Right hindlimb (tissue), 1 donor: ENCODE measurements around the gene RDH8.

Source experiments
- DNase-seq: peaks from one replicate; pipeline ENCODE4 v3.0.0-alpha.2; 2018

Gene RDH8, protein sequence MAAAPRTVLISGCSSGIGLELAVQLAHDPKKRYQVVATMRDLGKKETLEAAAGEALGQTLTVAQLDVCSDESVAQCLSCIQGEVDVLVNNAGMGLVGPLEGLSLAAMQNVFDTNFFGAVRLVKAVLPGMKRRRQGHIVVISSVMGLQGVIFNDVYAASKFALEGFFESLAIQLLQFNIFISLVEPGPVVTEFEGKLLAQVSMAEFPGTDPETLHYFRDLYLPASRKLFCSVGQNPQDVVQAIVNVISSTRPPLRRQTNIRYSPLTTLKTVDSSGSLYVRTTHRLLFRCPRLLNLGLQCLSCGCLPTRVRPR

DNA sequence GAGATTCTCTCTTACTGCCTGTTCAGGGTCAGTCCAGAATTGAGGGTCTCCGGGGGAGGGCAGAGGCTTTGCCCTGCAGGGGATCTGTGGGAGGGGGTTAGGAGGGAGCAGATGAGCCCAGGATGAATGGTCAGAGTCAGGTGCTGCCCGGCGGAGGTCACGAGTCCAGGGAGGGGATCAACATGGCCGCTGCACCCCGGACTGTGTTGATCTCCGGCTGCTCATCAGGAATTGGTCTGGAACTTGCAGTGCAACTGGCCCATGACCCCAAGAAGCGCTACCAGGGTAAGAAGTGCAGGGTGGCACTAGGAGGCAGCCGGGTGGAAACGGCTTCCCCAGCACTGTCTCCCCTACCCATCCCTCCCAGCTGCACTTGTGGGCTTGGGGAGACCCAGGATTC is at the start of gene RDH8:
Gene RDH8 (plus strand): TSS at position 168 of the 400 bp plus-strand sequence. CDS start 15 bp downstream, at position 183.
- DNase-seq, result no peak

DNA sequence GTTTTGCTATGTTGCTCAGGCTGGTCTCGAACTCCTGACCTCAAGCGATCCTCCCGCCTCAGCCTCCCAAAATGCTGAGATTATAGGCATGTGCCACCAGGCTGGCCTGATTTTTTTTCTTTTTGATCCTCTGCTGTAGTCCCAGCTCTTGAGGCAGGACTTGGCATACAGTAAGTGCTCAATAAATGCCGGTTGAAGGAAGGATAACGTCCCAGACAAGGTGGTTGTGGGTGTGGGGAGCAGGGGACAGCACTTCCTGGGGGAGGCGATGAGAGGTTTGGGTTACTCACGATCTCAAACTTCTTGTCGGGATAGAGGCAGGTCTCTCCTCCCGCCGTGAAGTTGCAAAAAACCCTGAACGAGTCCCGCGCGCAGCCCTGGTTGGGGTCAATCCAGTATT is 47.3 kb upstream of the RDH8 start:
- DNase-seq, result no peak

DNA sequence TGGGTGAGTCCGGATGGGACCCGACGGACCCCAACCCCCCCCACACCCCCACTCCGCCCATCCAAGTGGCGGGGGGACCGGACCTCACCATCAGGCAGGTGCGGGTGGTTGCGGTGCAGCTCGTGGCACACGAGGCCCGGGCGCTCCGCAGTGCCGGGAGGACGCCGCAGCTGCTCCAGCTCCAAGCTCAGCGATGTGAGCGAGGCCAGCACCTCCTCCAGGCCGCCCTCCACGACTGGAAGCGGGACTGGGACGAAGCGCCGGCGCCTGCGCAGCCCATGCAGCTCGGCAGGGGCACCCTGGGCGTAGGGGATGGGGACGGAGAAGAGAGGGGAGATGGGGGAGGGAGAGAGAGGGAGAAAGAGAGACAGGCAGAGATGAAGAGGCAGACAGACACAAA is 46.8 kb upstream of the RDH8 start:
- DNase-seq, result no peak

DNA sequence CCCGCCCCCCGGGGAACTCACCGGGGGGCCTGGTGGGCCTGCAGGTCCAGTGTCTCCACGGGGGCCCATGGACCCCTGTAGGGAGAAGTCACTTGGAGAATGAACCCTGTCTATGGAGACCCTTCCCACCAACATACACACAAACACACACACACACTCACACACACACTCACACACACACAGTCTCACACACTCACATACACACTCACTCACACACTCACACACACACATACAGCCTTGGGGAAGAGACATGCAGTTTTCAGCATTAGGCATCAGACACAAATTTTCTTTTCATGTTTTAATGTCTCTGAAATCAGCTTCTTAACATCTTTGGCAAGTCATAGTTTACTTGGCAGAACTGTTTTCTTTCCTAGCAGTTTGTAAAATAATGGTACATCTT is 46.0 kb upstream of the RDH8 start:
- DNase-seq, result no peak

DNA sequence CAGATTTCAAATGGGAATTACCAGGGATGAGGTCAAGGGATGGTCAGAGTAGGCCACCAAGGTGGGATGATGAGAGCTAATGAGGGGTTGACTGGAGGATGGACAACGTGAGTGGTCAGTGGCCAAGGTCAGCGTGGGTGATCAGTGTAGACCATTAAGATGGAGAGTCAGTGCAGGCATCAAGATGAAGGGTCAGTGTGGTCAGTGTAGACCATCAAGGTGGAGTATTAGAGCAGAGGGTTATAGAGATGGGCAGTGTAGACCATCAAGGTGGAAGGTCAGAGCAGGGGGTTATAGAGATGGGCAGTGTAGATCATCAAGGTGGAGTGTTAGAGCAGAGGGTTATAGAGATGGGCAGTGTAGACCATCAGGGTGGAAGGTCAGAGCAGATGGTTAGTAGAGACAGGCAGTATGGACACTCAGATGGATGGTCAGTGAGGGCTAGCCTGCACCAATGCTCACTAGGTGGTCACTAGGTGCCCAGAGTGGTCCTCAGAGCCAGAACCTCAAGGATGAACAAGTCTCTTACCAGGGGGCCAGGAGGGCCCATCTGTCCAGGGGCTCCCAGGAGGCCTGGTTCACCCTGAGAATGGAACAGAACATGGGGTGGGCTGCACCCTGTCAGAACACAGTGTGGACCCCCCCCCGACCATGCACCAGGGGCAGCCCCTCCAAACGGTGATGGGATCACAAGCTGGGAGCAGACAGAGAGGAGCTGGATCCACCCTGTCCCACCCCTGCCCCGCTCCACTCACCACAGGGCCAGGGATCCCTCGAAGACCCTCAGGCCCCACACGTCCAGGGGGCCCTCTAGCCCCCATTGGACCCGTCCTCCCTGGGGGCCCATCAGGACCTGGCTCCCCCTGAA is 44.2 kb upstream of the RDH8 start:
- DNase-seq, result no peak

DNA sequence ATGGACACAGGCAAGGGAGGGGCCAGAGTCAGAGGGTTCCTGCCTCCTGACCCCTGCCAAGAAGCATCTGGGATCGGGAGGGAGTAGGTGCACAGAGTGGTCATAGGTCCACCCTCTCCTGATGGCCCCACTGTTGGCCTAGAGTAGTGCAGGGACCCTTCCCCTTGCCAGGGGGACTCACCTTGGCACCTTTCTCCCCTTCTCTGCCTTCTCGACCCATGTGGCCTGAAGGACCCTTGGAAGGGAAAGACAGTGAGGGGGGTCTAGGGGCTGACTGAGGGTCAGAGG is 43.7 kb upstream of the RDH8 start:
- no peak for DNase-seq

DNA sequence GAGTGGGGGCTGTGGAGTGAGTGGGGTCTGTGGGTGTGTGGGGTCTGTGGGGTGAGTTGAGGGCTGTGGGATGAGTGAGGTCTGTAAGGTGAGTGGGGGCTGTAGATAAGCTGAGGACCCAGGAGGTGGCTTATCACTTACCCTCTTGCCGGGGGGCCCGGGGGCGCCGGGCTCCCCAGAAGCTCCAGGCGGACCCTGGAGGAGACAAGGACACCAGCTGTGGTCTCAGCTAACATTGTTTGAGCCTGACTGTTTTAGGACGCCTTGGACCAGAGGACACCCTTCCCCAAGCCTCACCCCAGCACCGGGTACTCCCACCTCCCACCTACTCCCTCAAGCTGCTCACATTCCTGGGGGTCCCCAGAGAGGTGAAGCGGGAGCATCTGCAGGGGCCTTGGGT is 42.8 kb upstream of the RDH8 start:
- no peak for DNase-seq

DNA sequence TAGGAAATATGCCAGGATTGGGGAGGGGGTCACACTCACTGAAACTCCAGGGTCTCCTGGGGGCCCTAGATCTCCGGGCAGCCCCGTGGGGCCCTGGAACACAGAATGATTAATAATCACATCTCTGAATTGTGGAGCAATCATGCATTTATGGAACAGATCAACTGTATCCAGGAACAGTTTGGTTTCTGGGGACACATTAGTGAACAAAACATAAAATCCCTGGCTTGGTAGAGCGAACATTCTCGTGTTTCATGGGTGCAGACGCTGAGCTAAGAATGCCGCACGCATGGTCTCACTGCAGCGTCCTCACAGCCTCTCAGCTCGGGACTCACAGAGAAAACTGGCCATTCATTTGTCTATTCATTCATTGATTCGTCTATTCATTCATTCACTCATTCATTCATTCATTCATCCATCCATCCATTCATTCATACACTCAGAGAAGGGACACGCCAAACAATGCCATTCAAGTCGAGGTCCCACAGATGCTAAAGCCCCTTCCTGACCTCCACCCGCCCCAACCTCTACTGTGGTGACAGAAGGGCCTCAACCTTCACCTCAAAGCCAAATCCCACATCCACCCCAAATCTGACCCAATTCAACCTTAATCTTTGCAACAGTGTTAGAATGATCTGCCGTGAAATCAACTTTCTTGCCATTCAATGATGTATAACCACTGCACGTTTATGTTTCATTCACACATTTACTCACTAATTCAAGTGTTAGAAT is 42.0 kb upstream of the RDH8 start:
- no peak for DNase-seq

DNA sequence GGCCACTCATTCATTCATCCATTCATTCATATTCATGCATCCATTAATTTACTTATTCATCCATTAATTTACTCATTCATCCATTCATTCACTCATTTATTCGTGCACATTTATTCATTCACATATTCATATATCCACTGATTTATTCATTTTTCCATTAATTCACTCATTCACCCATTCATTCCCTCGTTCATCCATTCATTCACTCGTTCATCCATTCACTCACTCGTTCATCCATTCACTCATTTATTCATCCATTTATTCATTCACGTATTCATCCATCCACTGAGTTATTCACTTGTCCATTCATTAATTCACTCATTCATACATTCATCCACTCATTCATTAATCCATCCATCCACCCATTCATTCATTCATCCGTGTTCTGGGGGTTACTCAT is 41.2 kb upstream of the RDH8 start:
- DNase-seq, result no peak

DNA sequence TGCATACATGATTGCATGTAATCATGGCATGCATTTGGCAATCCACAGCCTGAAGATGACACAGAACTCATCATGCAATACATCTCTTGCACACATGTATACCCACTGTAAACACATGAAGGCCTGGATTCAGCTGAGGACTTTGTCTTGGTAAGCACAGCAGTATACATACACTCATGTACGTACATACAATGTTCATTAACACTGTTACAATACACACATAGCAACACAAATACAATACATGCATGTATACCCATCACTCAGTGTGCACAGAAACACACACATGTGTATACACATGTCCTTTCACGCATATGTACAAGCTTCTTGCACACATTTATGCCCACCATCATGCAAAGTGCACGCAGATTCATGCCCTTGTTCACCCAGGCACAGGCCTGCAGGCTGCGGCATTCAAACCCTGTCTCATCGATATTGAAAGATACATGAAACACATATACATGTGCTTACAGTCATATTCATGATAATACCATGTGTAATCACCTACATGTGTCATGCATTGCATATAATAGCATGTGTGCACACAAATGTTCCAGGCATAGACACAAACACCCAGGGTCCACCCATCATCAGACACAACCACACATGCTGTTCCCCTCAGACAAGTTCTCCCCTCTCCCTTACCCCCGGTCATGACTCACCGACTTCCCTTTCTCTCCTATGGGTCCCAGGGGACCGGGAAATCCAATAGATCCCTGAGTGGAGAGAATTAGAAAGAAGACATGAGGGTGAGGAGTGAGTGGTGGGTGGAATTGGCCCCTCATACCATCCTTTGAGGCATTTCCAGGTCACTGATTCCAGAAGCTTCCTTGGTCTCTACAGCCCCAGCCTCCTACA is 31.6 kb upstream of the RDH8 start:
- no peak for DNase-seq

DNA sequence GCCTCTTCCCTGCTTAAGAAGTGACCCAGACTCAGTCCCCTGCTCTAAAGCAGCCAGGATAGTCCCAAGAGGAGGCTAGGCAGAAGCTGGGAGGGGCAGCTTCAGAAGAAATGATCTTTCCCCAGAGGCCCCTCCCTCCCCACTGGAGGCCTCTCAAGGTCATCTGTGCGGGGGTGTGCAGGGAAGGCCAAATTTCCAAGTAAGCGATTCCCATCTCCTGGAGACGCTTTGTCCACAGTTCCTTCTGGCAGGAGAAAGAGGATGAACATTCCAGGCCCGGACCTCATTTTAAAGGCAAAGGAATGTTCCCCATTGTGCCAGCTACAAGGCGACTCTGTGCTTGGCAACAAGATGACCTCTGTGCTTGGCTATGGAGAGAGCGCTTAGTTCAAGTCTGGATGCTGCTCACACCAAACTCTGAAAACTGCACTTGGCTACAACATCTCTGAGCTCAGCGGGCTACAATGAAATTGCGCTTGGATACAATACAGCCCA is 26.4 kb upstream of the RDH8 start:
- peak; percentile 84 for DNase-seq

DNA sequence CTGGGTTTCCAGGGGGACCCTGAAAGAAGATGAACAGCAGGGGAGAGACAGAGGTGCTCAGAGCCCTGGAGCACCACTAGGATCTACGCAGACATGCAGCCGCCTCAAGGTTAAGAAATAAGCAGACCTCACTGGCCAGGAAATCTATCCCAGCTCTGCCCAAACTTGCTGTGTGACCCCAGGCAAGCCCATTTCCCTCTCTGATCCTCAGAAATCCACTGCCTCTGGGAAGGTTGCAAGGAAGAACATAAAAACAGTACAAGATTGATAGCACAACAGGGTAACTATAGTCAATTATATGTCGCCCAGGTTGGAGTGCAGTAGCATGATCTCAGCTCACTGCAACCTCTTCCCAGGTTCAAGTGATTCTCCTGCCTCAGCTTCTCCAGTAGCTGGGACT is 23.8 kb upstream of the RDH8 start:
- DNase-seq, result no peak

DNA sequence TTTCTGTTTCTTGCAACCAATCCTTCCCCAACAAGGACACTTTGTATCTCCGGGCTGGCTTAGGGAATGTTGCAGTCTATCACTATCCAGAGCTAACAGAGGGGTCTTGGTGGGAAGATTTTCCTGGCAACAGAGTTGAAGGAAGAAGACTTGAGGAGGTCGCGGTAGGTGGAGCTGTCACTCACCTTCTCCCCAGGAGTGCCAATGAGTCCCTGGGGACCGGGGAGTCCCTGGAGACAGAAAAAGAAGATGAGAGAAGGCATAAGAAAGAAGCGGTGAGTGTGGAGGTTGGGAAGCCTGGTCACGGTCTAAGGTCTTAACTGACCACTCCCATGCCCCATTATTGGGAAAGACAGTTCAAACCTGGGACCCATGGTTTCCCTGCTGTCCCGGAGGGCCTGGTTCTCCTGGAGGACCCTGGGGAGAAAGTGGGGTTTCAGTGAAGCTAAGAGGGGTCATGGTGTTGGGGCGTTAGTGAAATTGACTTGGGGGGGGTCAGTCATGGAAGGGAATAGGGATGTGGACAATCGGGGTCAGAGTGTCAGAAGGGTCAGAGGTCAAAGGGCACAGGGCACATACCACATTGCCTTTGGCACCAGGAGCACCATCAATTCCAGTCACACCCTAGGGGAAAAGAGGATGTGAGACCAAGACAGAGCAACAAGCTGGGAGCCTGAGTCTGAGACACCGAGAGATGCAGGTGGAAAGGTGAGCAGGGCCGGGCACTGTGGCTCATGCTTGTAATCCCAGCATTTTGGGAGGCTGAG is 21.7 kb upstream of the RDH8 start:
- no peak for DNase-seq

DNA sequence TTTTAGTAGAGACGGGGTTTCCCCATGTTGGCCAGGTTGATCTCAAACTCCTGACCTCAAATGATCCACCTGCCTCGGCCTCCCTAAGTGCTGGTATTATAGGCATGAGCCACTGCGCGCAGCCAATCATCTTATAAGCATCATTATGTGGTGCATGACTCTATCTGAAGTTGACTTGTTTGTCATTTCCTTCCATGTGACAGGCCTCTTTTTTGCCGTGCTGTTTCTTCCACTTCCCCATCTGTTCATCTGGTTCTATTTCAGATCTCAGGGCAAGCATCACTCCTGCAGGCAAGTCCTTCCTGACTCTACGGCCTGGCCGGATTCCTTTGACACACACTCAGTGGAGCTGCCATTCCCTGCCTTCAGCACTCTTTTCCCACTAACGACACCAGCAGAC is 18.2 kb upstream of the RDH8 start:
- no peak for DNase-seq

DNA sequence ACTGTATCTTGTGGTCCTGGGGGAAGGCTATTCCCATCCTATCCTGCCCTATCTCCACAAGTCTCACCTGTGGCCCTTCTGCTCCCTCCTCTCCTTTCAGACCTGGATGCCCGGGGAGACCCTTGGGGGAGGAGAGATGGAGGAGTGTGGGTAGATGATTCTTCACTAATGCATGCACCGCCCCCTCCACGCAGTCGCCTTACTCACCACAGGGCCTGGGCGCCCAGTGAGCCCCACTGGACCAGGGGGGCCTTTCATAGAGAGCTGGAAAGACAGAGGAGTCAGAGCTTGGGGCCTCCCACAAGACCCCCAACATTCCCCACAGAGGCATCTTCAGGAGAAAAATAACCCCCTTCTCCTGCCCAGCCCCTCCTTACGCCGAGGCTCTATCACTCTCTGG is 17.3 kb upstream of the RDH8 start:
- DNase-seq, result no peak

DNA sequence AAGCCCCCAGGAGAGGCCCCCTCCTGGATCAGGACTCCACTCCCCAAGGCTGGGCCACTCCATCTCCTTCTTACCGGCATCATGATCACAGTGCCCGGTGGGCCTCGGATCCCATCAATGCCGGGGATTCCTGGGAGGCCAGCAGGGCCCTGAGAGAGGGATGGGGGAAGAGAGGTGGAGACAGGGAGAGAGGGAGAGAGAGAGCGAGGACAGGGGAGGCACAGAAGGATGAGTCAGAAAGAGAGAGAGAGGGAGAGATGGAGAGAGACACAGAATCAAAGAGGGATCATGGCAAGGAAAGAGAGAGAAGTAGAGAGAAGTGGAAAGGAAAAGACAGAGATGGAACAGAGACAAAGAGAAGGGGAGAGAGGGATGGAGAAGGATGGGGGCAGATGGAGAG is 16.7 kb upstream of the RDH8 start:
- DNase-seq, result no peak

DNA sequence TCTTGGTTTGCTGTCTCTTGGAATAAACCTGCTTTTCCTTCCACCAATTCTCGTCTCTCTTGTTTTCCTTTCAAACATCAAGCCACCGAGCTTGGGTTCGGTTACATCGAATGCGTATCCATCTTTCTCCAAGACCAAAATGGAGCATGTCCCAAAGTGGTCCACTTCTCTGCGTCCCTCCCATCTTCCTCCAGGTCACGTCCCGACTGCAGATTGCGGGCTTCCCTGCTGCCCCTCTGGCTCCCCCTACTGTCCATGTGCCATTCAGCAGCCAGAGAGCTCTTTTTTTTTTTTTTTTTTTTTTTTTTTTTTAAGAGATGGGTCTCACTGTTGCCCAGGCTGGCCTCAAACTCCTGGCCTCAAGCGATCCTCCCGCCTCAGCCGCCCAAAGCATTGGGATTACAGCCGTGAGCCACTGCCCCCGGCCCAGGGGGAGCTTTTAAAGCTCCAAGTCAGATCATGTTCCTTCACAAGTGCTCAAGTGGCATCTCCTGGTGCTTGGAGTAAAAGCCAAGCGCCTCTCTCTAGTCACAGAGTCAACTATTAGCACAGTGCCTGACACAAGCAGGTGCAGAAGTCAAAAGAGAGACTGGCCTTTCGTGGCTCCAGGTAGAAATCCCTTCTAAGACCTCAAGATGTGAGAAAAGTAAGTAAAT is 13.0 kb upstream of the RDH8 start:
- DNase-seq, result peak; percentile 81

DNA sequence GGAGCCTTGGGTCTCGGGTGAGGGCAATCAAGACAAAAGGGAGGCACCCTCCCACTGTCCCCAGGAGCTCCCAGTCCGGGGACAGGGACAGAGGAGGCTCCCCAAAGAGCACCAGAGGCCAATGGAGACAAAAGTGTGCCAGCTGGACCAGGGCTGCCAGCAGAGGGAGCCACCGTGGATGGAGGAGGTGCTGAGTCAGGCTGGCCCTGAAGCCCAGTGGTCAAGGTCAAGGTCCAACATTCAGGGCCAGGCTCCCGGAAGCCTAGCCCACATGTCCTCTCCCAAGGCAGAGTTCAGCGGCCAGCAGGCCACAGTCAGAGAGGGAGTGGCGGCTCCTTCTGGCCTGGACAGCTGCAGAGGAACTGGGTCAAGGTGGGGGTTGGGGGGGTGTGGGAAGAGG is 11.4 kb upstream of the RDH8 start:
- no peak for DNase-seq

DNA sequence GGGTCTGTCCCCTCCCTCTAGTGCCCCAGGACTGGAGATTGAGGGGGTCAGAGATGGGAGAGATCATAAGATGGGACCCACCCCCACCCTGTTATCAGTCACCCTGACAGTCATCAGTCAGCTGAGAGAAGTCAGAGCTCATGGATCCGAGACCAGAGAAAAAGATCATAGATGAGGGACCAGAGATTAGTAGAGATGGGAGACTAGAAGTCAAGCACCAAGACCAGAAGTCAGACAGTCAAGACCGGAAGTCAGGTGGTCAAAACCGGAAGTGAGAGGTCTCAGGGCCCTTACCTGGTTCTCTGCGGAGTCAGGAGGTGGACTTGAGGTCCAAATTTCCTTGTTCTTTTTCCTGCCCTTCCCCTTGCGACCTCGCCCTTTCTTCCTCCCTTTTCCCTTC is 10.0 kb upstream of the RDH8 start:
- no peak for DNase-seq

DNA sequence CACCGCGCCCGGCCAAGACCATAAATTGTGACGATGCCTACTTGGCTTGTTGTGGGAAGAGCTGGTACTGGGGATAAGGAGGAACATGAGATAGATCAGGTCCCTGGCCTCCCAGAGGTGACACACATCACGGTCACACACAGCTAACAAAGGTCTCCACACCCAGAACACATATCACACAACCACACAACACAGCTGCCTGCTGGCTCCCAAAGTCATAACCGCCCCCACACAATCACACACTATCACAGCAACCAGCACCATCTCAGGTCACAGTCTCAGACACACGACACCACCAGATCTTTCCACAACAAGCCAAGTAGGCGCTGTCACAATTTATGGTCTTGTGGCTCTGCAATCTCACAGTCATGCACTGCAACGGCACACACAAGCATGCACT is 8.7 kb upstream of the RDH8 start:
- DNase-seq, result no peak

DNA sequence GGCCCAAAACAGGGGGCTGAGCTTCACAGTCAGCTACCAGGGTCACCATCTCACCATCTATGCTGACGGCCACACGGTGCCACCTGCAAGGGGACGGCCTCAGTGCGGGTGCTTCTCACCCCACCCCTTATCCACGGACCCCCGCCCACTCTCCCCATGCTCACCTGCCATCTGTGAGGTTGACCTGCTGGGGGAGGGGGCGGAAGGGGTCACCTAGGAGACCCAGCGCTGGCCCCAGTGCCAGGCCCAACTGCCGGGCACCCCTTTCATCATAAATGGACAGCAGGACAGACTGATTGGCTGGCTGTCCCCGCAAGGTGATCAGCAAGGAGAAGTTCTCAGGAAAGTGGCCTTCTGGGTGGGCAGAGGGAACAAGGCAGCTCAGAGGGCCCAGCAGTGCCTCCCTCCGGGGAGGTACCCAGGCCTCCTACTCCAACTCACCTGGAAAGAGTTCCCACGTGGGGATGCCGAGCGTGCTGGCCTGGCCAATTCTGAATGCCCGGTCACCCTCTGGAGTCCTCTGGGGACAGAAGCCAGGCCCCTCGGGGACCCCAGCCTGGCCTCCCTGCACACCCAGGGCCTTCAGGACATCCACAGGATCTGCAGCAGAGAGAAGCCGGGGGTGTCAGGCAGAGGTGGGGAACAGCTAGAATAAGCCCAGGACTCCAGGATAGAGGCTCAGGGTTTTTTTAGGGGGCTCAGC is 7.5 kb upstream of the RDH8 start:
- DNase-seq, result no peak
